Osteocyte (in vitro differentiated cells): ENCODE measurements around the gene RTN4RL1. TPM values are rescaled to one million over a fixed set of nuclear protein-coding genes. Genes with fewer than 3 reads are reported as not detected.

Experiments
- DNase-seq: peaks from one replicate; pipeline ENCODE4 v3.0.0; 2021; ENCODE audit warnings: mixed read lengths; ENCODE audit not compliant: unreplicated experiment; ENCODE audit errors: extremely low spot score
- H3K27ac Mint-ChIP-seq: one replicate; pipeline ENCODE4 v1.8.0; 2021; ENCODE audit warnings: mild to moderate bottlenecking, mixed read lengths; ENCODE audit not compliant: unreplicated experiment
- H3K27me3 Mint-ChIP-seq: one replicate; pipeline ENCODE4 v1.8.0; 2021; ENCODE audit warnings: mixed read lengths; ENCODE audit not compliant: unreplicated experiment
- H3K36me3 Mint-ChIP-seq: one replicate; pipeline ENCODE4 v1.8.0; 2021; ENCODE audit warnings: mixed read lengths; ENCODE audit not compliant: unreplicated experiment
- H3K4me1 Mint-ChIP-seq: one replicate; pipeline ENCODE4 v1.8.0; 2021; ENCODE audit warnings: mixed read lengths; ENCODE audit not compliant: unreplicated experiment
- H3K4me3 Mint-ChIP-seq: one replicate; pipeline ENCODE4 v1.8.0; 2021; ENCODE audit warnings: mild to moderate bottlenecking, moderate library complexity, mixed read lengths; ENCODE audit not compliant: unreplicated experiment
- H3K9me3 Mint-ChIP-seq: one replicate; pipeline ENCODE4 v1.8.0; 2021; ENCODE audit warnings: mixed read lengths; ENCODE audit not compliant: unreplicated experiment
- CTCF ChIP-seq: fragments of 200-600 bp; sonication (generic); IDR thresholded peaks from 2 replicates; pipeline ENCODE4 v1.5.0; 2021; ENCODE audit warnings: antibody characterized with exemption, mild to moderate bottlenecking, moderate library complexity
- total RNA-seq: library from RNA; stranded (reverse); gene quantifications from 2 replicates; pipeline ENCODE4 v1.2.1, GENCODE V29; 2021

The RTN4RL1 gene
- total RNA-seq, 1 donor from 2014 or later = 3.7 TPM

GRCh38 chr17:1980665-1981250 lies 44.4 kb downstream of the RTN4RL1 start:
- no peaks in the 10 kb centered on the region for H3K27me3 Mint-ChIP-seq
- DNase-seq = no peak
- no peaks in the 10 kb centered on the region for H3K36me3 Mint-ChIP-seq
- no peak for TF ChIP-seq CTCF
- H3K27ac Mint-ChIP-seq = no peak overlapping the region
- peaks cover 6% of the 10 kb centered on the region for H3K4me1 Mint-ChIP-seq
- H3K4me3 Mint-ChIP-seq = no peak overlapping the region
- H3K9me3 Mint-ChIP-seq = no peaks in the 10 kb centered on the region

- no peak overlapping the region for H3K4me3 Mint-ChIP-seq
- H3K4me1 Mint-ChIP-seq = peaks cover 5% of the 10 kb centered on the region
- H3K9me3 Mint-ChIP-seq = no peaks in the 10 kb centered on the region
- H3K27ac Mint-ChIP-seq = no peak overlapping the region
- H3K36me3 Mint-ChIP-seq = no peaks in the 10 kb centered on the region
- peaks cover under 1% of the 10 kb centered on the region for H3K27me3 Mint-ChIP-seq
- TF ChIP-seq CTCF = no peak
- DNase-seq = no peak
Observed at GRCh38 chr17:1979182-1979985, 45.8 kb downstream of the RTN4RL1 start.

GRCh38 chr17:1978396-1978949 lies 46.7 kb downstream of the RTN4RL1 start:
- Mint-ChIP-seq H3K4me3 (no peak overlapping the region), H3K36me3 (no peaks in the 10 kb centered on the region), H3K27me3 (peaks cover 5% of the 10 kb centered on the region), H3K9me3 (no peaks in the 10 kb centered on the region), H3K4me1 (peaks cover 3% of the 10 kb centered on the region), H3K27ac (no peak overlapping the region)
- no peak for TF ChIP-seq CTCF
- DNase-seq = no peak

GRCh38 chr17:1977583-1978395 lies 47.3 kb downstream of the RTN4RL1 start:
- peaks cover 5% of the 10 kb centered on the region for H3K27me3 Mint-ChIP-seq
- H3K4me3 Mint-ChIP-seq = no peak overlapping the region
- no peaks in the 10 kb centered on the region for H3K9me3 Mint-ChIP-seq

More at GRCh38 chr17:1977583-1978395, 47.3 kb downstream of the RTN4RL1 start:
- Mint-ChIP-seq H3K4me1 (peaks cover 5% of the 10 kb centered on the region), H3K27ac (no peak overlapping the region), H3K36me3 (no peaks in the 10 kb centered on the region)
- no peak for TF ChIP-seq CTCF
- no peak for DNase-seq
